ENCODE measurements around the gene MFN2.

- TF ChIP-seq ELF4 (IDR thresholded peaks at IDR 0.05) (no peak), TARDBP (IDR thresholded peaks at IDR 0.05) (no peak), BHLHE40 (IDR thresholded peaks at IDR 0.05; ENCODE audit: borderline replicate concordance) (no peak), SUZ12 (IDR thresholded peaks at IDR 0.05) (no peak), LEF1 (IDR thresholded peaks at IDR 0.05; ENCODE audit: borderline replicate concordance) (no peak), ZNF384 (IDR thresholded peaks at IDR 0.05) (no peak), FOXK2 (IDR thresholded peaks at IDR 0.05) (no peak), CTBP1 (IDR thresholded peaks at IDR 0.05; ENCODE audit: borderline replicate concordance) (no peak), ARNT (IDR thresholded peaks at IDR 0.05) (no peak), FOXA1 (IDR thresholded peaks at IDR 0.05) (no peak), SP1 (IDR thresholded peaks at IDR 0.05) (no peak)
These were observed 22.3 kb upstream of the MFN2 start for GRCh38 chr1:11957897-11958296.
